Stimulated activated CD8-positive, alpha-beta memory T cell treated with anti-CD3 and anti-CD28 coated beads, Interleukin-15, amount 100 ng/mL, for 4 hours (primary cell): ENCODE measurements around the gene PLEK.

ENCODE experiments used
- DNase-seq, 2 donors: peaks; one replicate each; pipeline ENCODE4 v3.0.0-alpha.2; 2020; ENCODE audit warnings: low read depth in 2 of 2

PLEK gene

GRCh38 chr2:68416081-68416675, 51.1 kb downstream of the PLEK start:
- DNase-seq: no peak

- DNase-seq: no peak
Observed at GRCh38 chr2:68417926-68418325, 52.8 kb downstream of the PLEK start.

GRCh38 chr2:68418419-68418818, 53.3 kb downstream of the PLEK start:
- DNase-seq: no peak

GRCh38 chr2:68418855-68419254, 53.8 kb downstream of the PLEK start:
- DNase-seq: no peak

- no peak for DNase-seq
Observed at GRCh38 chr2:68420254-68420910, 55.3 kb downstream of the PLEK start.

- no peak for DNase-seq
Observed at GRCh38 chr2:68423966-68424650, 59.0 kb downstream of the PLEK start.

- DNase-seq: no peak
Observed at GRCh38 chr2:68425503-68425902, 60.4 kb downstream of the PLEK start.

GRCh38 chr2:68426446-68426845, 61.4 kb downstream of the PLEK start:
- DNase-seq: no peak

GRCh38 chr2:68426848-68427579, 61.9 kb downstream of the PLEK start:
- DNase-seq: no peak

- DNase-seq: no peak
Observed at GRCh38 chr2:68428126-68428525, 63.0 kb downstream of the PLEK start.

GRCh38 chr2:68428746-68429145, 63.7 kb downstream of the PLEK start:
- DNase-seq: no peak

GRCh38 chr2:68429311-68429826, 64.3 kb downstream of the PLEK start:
- DNase-seq: no peak

- no peak for DNase-seq
Observed at GRCh38 chr2:68431316-68431972, 66.4 kb downstream of the PLEK start.

GRCh38 chr2:68432696-68433658, 67.9 kb downstream of the PLEK start:
- DNase-seq: no peak

GRCh38 chr2:68434981-68435380, 69.9 kb downstream of the PLEK start:
- no peak for DNase-seq

GRCh38 chr2:68435615-68436014, 70.5 kb downstream of the PLEK start:
- DNase-seq: no peak

- no peak for DNase-seq
Observed at GRCh38 chr2:68436270-68436669, 71.2 kb downstream of the PLEK start.

- DNase-seq: no peak
Observed at GRCh38 chr2:68438455-68439303, 73.6 kb downstream of the PLEK start.

GRCh38 chr2:68441179-68441993, 76.3 kb downstream of the PLEK start:
- DNase-seq: peak; percentile 54 to 76
